Neural progenitor cell (in vitro differentiated cells): ENCODE data around the gene ALK. TPM values are rescaled to one million over a fixed set of nuclear protein-coding genes. Genes with fewer than 3 reads are reported as not detected.

Source experiments
- DNase-seq: peaks from one replicate; pipeline ENCODE4 v3.0.0-alpha.2; 2016; ENCODE audit warnings: low spot score
- H2AFZ ChIP-seq: fragments of 200-600 bp; sonication (generic); replicated peaks from 2 replicates; pipeline ENCODE4 v1.6.1; 2016; ENCODE audit warnings: antibody characterized with exemption
- H3F3A ChIP-seq: fragments of 200-600 bp; sonication (generic); 2 replicates; pipeline ENCODE4 v1.6.1; 2016; ENCODE audit warnings: antibody characterized with exemption, low read depth
- H3K27ac ChIP-seq: fragments of 200-600 bp; sonication (generic); 2 replicates; pipeline ENCODE4 v1.5.1; 2016; ENCODE audit warnings: mild to moderate bottlenecking
- H3K27me3 ChIP-seq: fragments of 200-600 bp; sonication (generic); 2 replicates; pipeline ENCODE4 v1.6.1; 2016; ENCODE audit warnings: mild to moderate bottlenecking, moderate library complexity
- H3K36me3 ChIP-seq: fragments of 200-600 bp; sonication (generic); 2 replicates; pipeline ENCODE4 v1.5.1; 2016
- H3K4me1 ChIP-seq: fragments of 200-600 bp; sonication (generic); 2 replicates; pipeline ENCODE4 v1.6.1; 2016; ENCODE audit warnings: mixed run types
- H3K4me2 ChIP-seq: fragments of 200-600 bp; sonication (generic); 2 replicates; pipeline ENCODE4 v1.6.1; 2016
- H3K4me3 ChIP-seq: fragments of 200-600 bp; sonication (generic); 2 replicates; pipeline ENCODE4 v1.5.1; 2016
- H3K79me2 ChIP-seq: fragments of 200-600 bp; sonication (generic); 2 replicates; pipeline ENCODE4 v1.6.1; 2016; ENCODE audit warnings: low read depth
- H3K9ac ChIP-seq: fragments of 200-600 bp; sonication (generic); 2 replicates; pipeline ENCODE4 v1.6.1; 2016
- H3K9me3 ChIP-seq: fragments of 200-600 bp; sonication (generic); 2 replicates; pipeline ENCODE4 v1.5.1; 2016; ENCODE audit warnings: low read depth
- H4K20me1 ChIP-seq: fragments of 200-600 bp; sonication (generic); 2 replicates; pipeline ENCODE4 v1.6.1; 2016; ENCODE audit warnings: low read depth
- H3K27ac Mint-ChIP-seq: 3 replicates; pipeline ENCODE4 v1.8.0; 2021; ENCODE audit warnings: mixed read lengths
- H3K27me3 Mint-ChIP-seq: 2 replicates; pipeline ENCODE4 v1.8.0; 2022; ENCODE audit warnings: low read depth, mild to moderate bottlenecking, inconsistent platforms, moderate library complexity, mixed read lengths; ENCODE audit not compliant: insufficient read depth
- H3K36me3 Mint-ChIP-seq: 3 replicates; pipeline ENCODE4 v1.8.0; 2021; ENCODE audit warnings: mixed read lengths
- H3K4me1 Mint-ChIP-seq: 3 replicates; pipeline ENCODE4 v1.8.0; 2021; ENCODE audit warnings: mixed read lengths
- H3K4me3 Mint-ChIP-seq: 3 replicates; pipeline ENCODE4 v1.8.0; 2021; ENCODE audit warnings: mild to moderate bottlenecking, moderate library complexity, mixed read lengths
- H3K9me3 Mint-ChIP-seq: 3 replicates; pipeline ENCODE4 v1.8.0; 2020; ENCODE audit warnings: mixed read lengths
- EZH2 ChIP-seq: fragments of 200-600 bp; sonication (generic); IDR thresholded peaks from 2 replicates; pipeline ENCODE4 v1.6.1; 2017; ENCODE audit warnings: antibody characterized with exemption, mild to moderate bottlenecking, moderate library complexity
- EZH2phosphoT487 ChIP-seq: fragments of 200-600 bp; sonication (generic); IDR thresholded peaks from 2 replicates; pipeline ENCODE4 v1.6.1; 2017; ENCODE audit warnings: antibody characterized with exemption
- total RNA-seq: library from RNA; depleted of rRNA; stranded (reverse); fragments of >200 nt; gene quantifications from 2 replicates; pipeline ENCODE4 v1.2.3, GENCODE V29; 2015; ENCODE audit warnings: low replicate concordance
- TF ChIP-seq, protein P1 (sequence below): fragments of 200-600 bp; sonication (generic); IDR thresholded peaks from 2 replicates; pipeline ENCODE4 v1.5.1; 2017; ENCODE audit warnings: antibody characterized with exemption, mild to moderate bottlenecking

ALK gene
- total RNA-seq, 1 donor from 2014 or later: not detected

DNA sequence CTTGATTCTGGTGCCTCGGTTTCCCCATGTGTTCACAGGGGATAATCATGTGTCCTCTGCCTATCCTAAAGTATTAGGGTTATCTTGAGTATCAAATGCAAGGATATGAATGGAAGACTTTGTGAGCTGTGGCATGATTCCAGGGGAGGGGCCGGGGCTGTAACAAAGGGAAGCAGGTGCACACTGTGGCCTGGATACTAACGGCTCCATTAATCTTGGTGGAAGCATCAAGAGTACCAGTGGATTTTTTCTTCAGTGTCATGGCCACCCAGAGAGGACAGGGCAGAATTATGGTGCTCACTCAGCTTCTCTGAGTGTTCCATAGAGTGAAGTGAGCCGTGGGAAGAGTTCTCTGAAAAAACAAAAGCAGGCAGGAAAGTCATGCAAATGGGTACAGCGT, 320.1 kb downstream of the ALK start:
- Histone ChIP-seq H3K4me2 (no peak overlapping the region), H3K9ac (no peak overlapping the region), H2AFZ (no peak overlapping the region), H3F3A (no peaks in the 10 kb centered on the region), H3K9me3 (no peaks in the 10 kb centered on the region), H3K4me1 (peaks cover 10% of the 10 kb centered on the region), H3K36me3 (no peaks in the 10 kb centered on the region), H3K27me3 (no peaks in the 10 kb centered on the region), H3K27ac (no peak overlapping the region), H4K20me1 (no peaks in the 10 kb centered on the region), H3K4me3 (no peak overlapping the region), H3K79me2 (no peaks in the 10 kb centered on the region)
- no peak overlapping the region for H3K27ac Mint-ChIP-seq
- TF ChIP-seq EZH2 (no peak), EZH2phosphoT487 (no peak)
- TF ChIP-seq, protein P1, sequence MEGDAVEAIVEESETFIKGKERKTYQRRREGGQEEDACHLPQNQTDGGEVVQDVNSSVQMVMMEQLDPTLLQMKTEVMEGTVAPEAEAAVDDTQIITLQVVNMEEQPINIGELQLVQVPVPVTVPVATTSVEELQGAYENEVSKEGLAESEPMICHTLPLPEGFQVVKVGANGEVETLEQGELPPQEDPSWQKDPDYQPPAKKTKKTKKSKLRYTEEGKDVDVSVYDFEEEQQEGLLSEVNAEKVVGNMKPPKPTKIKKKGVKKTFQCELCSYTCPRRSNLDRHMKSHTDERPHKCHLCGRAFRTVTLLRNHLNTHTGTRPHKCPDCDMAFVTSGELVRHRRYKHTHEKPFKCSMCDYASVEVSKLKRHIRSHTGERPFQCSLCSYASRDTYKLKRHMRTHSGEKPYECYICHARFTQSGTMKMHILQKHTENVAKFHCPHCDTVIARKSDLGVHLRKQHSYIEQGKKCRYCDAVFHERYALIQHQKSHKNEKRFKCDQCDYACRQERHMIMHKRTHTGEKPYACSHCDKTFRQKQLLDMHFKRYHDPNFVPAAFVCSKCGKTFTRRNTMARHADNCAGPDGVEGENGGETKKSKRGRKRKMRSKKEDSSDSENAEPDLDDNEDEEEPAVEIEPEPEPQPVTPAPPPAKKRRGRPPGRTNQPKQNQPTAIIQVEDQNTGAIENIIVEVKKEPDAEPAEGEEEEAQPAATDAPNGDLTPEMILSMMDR: no peak
- no peak for DNase-seq
- H3K9me3 Mint-ChIP-seq: peaks cover 6% of the 10 kb centered on the region
- H3K4me3 Mint-ChIP-seq: no peak overlapping the region
- peaks cover 3% of the 10 kb centered on the region for H3K36me3 Mint-ChIP-seq
- H3K4me1 Mint-ChIP-seq: no peaks in the 10 kb centered on the region
- H3K27me3 Mint-ChIP-seq: peaks cover 5% of the 10 kb centered on the region

- H3K4me1 Mint-ChIP-seq: no peaks in the 10 kb centered on the region
- no peak overlapping the region for H3K9ac ChIP-seq
- no peaks in the 10 kb centered on the region for H3K9me3 ChIP-seq
- no peak for DNase-seq
- TF ChIP-seq EZH2 (no peak), EZH2phosphoT487 (no peak)
- TF ChIP-seq, protein P1: no peak
- no peak overlapping the region for H3K4me3 Mint-ChIP-seq
- no peaks in the 10 kb centered on the region for H3K79me2 ChIP-seq
- no peak overlapping the region for H3K4me2 ChIP-seq
- H3F3A ChIP-seq: no peaks in the 10 kb centered on the region
- H2AFZ ChIP-seq: no peak overlapping the region
- no peak overlapping the region for H3K4me3 ChIP-seq
- peaks cover 6% of the 10 kb centered on the region for H3K9me3 Mint-ChIP-seq
- no peak overlapping the region for H3K27ac Mint-ChIP-seq
- peaks cover 3% of the 10 kb centered on the region for H3K36me3 Mint-ChIP-seq
- no peaks in the 10 kb centered on the region for H3K27me3 ChIP-seq
- H3K27me3 Mint-ChIP-seq: peaks cover 5% of the 10 kb centered on the region
- H3K4me1 ChIP-seq: peaks cover 8% of the 10 kb centered on the region
- no peak overlapping the region for H3K27ac ChIP-seq
- no peaks in the 10 kb centered on the region for H3K36me3 ChIP-seq
- no peaks in the 10 kb centered on the region for H4K20me1 ChIP-seq
Measured at GRCh38 chr2:29599946-29600345, 321.4 kb downstream of the ALK start.

- no peak overlapping the region for H3K4me3 Mint-ChIP-seq
- Histone ChIP-seq H3K27me3 (no peaks in the 10 kb centered on the region), H3K36me3 (no peaks in the 10 kb centered on the region), H3K79me2 (no peaks in the 10 kb centered on the region), H3K9ac (no peak overlapping the region), H3K27ac (no peak overlapping the region), H3K9me3 (no peaks in the 10 kb centered on the region), H3K4me3 (no peak overlapping the region), H3F3A (no peaks in the 10 kb centered on the region), H4K20me1 (no peaks in the 10 kb centered on the region), H2AFZ (no peak overlapping the region), H3K4me2 (no peak overlapping the region), H3K4me1 (no peaks in the 10 kb centered on the region)
- no peak overlapping the region for H3K27ac Mint-ChIP-seq
- peaks cover 5% of the 10 kb centered on the region for H3K27me3 Mint-ChIP-seq
- DNase-seq: no peak
- peaks cover 6% of the 10 kb centered on the region for H3K9me3 Mint-ChIP-seq
- TF ChIP-seq EZH2phosphoT487: no peak
- TF ChIP-seq EZH2: no peak
- TF ChIP-seq, protein P1: no peak
- no peaks in the 10 kb centered on the region for H3K4me1 Mint-ChIP-seq
- H3K36me3 Mint-ChIP-seq: peaks cover 3% of the 10 kb centered on the region
Measured at GRCh38 chr2:29598978-29599377, 322.4 kb downstream of the ALK start.
